Activated naive CD8-positive, alpha-beta T cell (primary cell): Measurements from ENCODE around the gene VAV2.
"Not testable (repeated sequence)": the region's sequence is repeated elsewhere in the genome, so short reads cannot be mapped to it uniquely, and the experiment has no call there.

Experiments
- H3K27ac Mint-ChIP-seq: one replicate; pipeline ENCODE4 v1.8.0; 2021; ENCODE audit warnings: mixed read lengths
- H3K27me3 Mint-ChIP-seq: one replicate; pipeline ENCODE4 v1.8.0; 2021; ENCODE audit warnings: mixed read lengths
- H3K36me3 Mint-ChIP-seq: one replicate; pipeline ENCODE4 v1.8.0; 2021; ENCODE audit warnings: mixed read lengths
- H3K4me1 Mint-ChIP-seq: one replicate; pipeline ENCODE4 v1.8.0; 2021; ENCODE audit warnings: low read depth, mixed read lengths
- H3K4me3 Mint-ChIP-seq: one replicate; pipeline ENCODE4 v1.8.0; 2021; ENCODE audit warnings: mild to moderate bottlenecking, mixed read lengths
- H3K9me3 Mint-ChIP-seq: one replicate; pipeline ENCODE4 v1.8.0; 2021; ENCODE audit warnings: low read depth, mixed read lengths

Gene VAV2

GRCh38 chr9:133961226-133962165 lies 30.6 kb downstream of the VAV2 start:
- Mint-ChIP-seq H3K27me3 (no peaks in the 10 kb centered on the region), H3K4me1 (no peaks in the 10 kb centered on the region), H3K27ac (no peak overlapping the region), H3K4me3 (no peak overlapping the region), H3K36me3 (peaks cover 5% of the 10 kb centered on the region), H3K9me3 (peaks cover 9% of the 10 kb centered on the region)

DNA sequence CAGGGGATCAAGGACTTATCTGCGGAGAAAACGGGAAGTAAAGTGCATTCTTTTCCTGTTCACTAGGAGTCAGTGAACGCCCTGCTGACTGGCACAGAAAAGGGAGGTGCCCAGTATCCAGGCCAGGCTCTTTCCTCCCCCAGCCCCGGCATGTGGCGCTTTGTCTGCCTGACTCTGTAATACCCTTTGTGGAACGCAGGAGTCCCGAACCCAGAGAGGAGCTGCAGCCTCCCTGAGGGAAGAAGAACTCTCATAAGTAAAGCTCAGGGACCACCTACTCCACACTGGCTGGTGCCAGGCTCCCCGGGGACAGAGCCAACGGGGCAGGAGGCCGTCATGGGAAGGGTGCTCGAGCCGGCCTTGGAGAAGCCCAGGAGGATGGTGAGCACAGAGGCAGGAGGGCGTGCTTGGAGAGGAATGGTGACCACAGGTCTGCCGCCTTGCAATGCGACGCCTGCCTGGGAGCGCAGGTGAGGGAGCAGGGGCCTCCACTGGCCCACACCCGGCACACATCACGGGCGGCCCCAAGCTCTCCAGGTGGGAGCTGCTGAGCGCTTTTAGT lies 31.5 kb downstream of the VAV2 start:
- H3K36me3 Mint-ChIP-seq: peaks cover 5% of the 10 kb centered on the region
- peaks cover 4% of the 10 kb centered on the region for H3K4me1 Mint-ChIP-seq
- no peaks in the 10 kb centered on the region for H3K27me3 Mint-ChIP-seq
- no peak overlapping the region for H3K4me3 Mint-ChIP-seq
- H3K27ac Mint-ChIP-seq: no peak overlapping the region
- H3K9me3 Mint-ChIP-seq: peaks cover 5% of the 10 kb centered on the region

DNA sequence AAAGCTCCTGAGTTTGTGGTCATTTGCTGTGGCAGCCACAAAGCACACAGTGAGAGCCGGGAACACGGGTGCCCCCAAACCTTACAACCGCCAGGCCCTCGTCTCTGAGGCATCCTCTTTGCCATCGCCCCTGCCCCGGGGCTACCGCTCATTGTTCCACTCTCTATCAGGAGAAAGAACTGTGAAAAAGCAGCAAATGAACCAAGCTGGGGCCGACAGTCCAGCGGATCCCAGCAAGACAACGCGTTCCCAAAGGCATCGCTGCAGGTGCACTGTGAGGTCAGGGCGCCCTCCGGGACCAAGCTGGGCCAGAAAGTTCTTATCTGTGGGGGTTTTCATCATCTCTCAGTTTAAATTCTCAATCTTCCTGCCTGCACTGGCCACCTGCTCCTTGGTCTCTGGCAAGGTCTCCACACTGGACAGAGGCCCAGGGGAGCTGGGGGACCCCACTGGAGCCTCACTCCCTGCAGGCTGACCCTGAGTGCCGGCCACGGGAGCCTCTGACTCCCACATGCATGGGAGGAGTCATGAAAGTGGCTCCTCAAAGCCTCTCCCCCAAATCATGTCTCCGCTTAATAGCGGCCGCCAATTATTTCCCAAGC lies 32.1 kb downstream of the VAV2 start:
- H3K27ac Mint-ChIP-seq: no peak overlapping the region
- peaks cover 5% of the 10 kb centered on the region for H3K36me3 Mint-ChIP-seq
- H3K9me3 Mint-ChIP-seq: peaks cover 4% of the 10 kb centered on the region
- no peaks in the 10 kb centered on the region for H3K27me3 Mint-ChIP-seq
- no peak overlapping the region for H3K4me3 Mint-ChIP-seq
- H3K4me1 Mint-ChIP-seq: peaks cover 4% of the 10 kb centered on the region

DNA sequence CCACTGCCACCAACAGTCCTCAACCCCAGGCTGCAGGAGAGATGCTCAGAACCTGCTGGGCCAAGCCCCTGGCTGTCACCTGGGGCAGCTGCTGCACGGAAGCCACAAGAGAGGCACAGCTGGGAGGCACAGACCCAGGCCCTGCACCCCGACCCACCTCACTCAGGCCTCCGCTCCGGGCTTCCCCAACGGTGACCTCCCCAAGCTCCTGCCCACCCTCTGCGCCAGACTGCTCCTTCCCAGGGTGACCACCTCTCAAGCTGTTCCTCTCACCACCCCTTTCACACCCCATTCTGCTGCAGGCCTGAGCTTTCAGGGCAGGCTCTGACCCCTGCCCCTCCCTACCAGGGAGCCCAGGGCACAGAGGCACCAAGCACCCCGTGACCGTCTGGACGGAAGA lies 33.0 kb downstream of the VAV2 start:
- Mint-ChIP-seq H3K4me3 (no peak overlapping the region), H3K36me3 (peaks cover 5% of the 10 kb centered on the region), H3K27me3 (no peaks in the 10 kb centered on the region), H3K9me3 (no peaks in the 10 kb centered on the region), H3K4me1 (peaks cover 13% of the 10 kb centered on the region), H3K27ac (no peak overlapping the region)

- Mint-ChIP-seq H3K27me3 (no peaks in the 10 kb centered on the region), H3K4me3 (no peak overlapping the region), H3K36me3 (peaks cover 5% of the 10 kb centered on the region), H3K9me3 (no peaks in the 10 kb centered on the region), H3K27ac (no peak overlapping the region), H3K4me1 (peaks cover 17% of the 10 kb centered on the region)
These were observed 33.4 kb downstream of the VAV2 start for GRCh38 chr9:133958756-133959155.

DNA sequence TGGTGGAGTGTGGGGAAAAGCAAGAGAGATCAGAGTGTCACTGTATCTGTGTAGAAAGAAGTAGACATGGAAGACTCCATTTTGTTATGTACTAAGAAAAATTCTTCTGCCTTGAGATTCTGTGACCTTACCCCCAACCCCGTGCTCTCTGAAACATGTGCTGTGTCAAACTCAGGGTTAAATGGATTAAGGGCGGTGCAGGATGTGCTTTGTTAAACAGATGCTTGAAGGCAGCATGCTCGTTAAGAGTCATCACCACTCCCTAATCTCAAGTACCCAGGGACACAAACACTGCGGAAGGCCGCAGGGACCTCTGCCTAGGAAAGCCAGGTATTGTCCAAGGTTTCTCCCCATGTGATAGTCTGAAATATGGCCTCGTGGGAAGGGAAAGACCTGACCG lies 34.4 kb downstream of the VAV2 start:
- H3K27me3 Mint-ChIP-seq, H3K4me3 Mint-ChIP-seq, H3K36me3 Mint-ChIP-seq, H3K27ac Mint-ChIP-seq, H3K9me3 Mint-ChIP-seq: not testable (repeated sequence)
- peaks cover 18% of the 10 kb centered on the region for H3K4me1 Mint-ChIP-seq

GRCh38 chr9:133957328-133957727 lies 34.8 kb downstream of the VAV2 start:
- Mint-ChIP-seq H3K4me1 (peaks cover 18% of the 10 kb centered on the region), H3K36me3 (no peaks in the 10 kb centered on the region), H3K9me3 (no peaks in the 10 kb centered on the region), H3K27ac (no peak overlapping the region), H3K27me3 (no peaks in the 10 kb centered on the region), H3K4me3 (no peak overlapping the region)

GRCh38 chr9:133956520-133957076 lies 35.5 kb downstream of the VAV2 start:
- Mint-ChIP-seq H3K4me1 (peaks cover 18% of the 10 kb centered on the region), H3K27ac (peak overlapping the region; percentile 79), H3K36me3 (no peaks in the 10 kb centered on the region), H3K4me3 (peak overlapping the region; percentile 20), H3K9me3 (no peaks in the 10 kb centered on the region), H3K27me3 (no peaks in the 10 kb centered on the region)

- H3K27ac Mint-ChIP-seq: peak overlapping the region; percentile 10
- no peaks in the 10 kb centered on the region for H3K36me3 Mint-ChIP-seq
- H3K27me3 Mint-ChIP-seq: no peaks in the 10 kb centered on the region
- H3K4me1 Mint-ChIP-seq: peaks cover 18% of the 10 kb centered on the region
- H3K4me3 Mint-ChIP-seq: peak overlapping the region; percentile 40
- no peaks in the 10 kb centered on the region for H3K9me3 Mint-ChIP-seq
These were observed 36.2 kb downstream of the VAV2 start for GRCh38 chr9:133955821-133956411.

GRCh38 chr9:133954862-133955529 lies 37.1 kb downstream of the VAV2 start:
- Mint-ChIP-seq H3K27me3 (no peaks in the 10 kb centered on the region), H3K27ac (peak overlapping the region; percentile 76), H3K4me1 (peaks cover 18% of the 10 kb centered on the region), H3K4me3 (peak overlapping the region; percentile 66), H3K36me3 (no peaks in the 10 kb centered on the region), H3K9me3 (no peaks in the 10 kb centered on the region)

GRCh38 chr9:133953976-133954709 lies 38.0 kb downstream of the VAV2 start:
- peak overlapping the region; percentile 66 for H3K4me3 Mint-ChIP-seq
- peak overlapping the region; percentile 76 for H3K27ac Mint-ChIP-seq
- peaks cover 18% of the 10 kb centered on the region for H3K4me1 Mint-ChIP-seq
- H3K36me3 Mint-ChIP-seq: no peaks in the 10 kb centered on the region
- H3K27me3 Mint-ChIP-seq: no peaks in the 10 kb centered on the region
- no peaks in the 10 kb centered on the region for H3K9me3 Mint-ChIP-seq

DNA sequence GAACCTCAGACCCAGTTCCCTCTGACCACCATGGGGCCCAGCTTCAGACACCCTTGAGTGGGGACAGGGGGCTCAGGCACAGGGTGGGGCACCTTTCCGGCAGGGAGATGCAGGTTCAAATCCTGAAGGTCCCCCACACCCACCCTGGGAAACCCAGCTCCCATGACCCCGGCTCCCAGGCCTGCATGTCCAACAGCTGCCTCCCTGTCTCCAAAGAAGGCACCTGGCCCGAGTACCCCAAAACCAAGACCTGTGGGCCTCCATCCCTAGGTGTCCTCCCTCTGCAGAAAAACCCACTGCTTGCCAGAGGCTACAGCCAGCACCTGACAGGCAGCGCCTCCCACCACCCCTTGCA lies 38.5 kb downstream of the VAV2 start:
- no peak overlapping the region for H3K4me3 Mint-ChIP-seq
- no peak overlapping the region for H3K27ac Mint-ChIP-seq
- no peaks in the 10 kb centered on the region for H3K27me3 Mint-ChIP-seq
- peaks cover 18% of the 10 kb centered on the region for H3K4me1 Mint-ChIP-seq
- H3K9me3 Mint-ChIP-seq: no peaks in the 10 kb centered on the region
- no peaks in the 10 kb centered on the region for H3K36me3 Mint-ChIP-seq

DNA sequence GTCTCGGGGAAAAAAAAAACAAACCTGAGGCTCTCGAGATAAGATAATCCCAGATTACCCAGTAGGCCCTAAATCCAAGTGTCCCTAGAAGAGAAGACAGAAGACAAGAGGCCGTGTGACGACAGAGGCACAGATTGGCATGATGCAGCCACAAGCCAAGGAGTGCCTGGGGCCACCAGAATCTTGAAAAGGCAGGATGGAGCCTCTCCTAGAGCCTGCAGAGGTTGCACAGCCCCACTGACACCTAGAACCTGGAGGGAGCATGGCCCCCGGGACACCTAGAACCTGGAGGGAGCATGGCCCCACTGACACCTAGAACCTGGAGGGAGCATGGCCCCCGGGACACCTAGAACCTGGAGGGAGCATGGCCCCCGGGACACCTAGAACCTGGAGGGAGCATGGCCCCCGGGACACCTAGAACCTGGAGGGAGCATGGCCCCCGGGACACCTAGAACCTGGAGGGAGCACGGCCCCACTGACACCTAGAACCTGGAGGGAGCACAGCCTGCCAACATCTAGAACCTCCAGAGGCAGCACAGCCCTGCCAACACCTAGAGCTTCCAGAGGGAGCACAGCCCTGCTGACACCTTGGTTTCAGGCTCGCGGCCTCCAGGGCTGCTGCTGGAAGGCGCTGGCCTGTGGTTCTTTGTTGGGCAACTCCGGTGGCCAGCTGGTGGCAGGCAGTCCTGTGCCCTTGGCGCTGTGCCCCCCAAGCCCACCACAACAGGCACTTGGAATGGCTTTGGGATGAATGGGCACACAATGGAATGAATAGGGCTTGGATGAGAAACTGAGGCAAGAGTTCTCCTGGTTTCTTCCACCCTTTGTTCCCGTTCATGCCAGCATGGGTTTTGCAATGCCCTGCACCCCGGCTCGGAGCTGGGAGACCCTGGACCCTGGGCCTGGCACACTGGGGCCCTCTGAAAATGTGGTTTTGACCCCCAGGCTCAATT lies 39.2 kb downstream of the VAV2 start:
- no peaks in the 10 kb centered on the region for H3K27me3 Mint-ChIP-seq
- peaks cover 18% of the 10 kb centered on the region for H3K4me1 Mint-ChIP-seq
- no peak overlapping the region for H3K4me3 Mint-ChIP-seq
- H3K27ac Mint-ChIP-seq: no peak overlapping the region
- H3K9me3 Mint-ChIP-seq: no peaks in the 10 kb centered on the region
- H3K36me3 Mint-ChIP-seq: no peaks in the 10 kb centered on the region
